Measurements from ENCODE around the gene SH3GL1.

- TF ChIP-seq CTCF (IDR thresholded peaks at IDR 0.05; ENCODE audit: poor library complexity) (no peak), EZH2 (IDR thresholded peaks at IDR 0.05; ENCODE audit: borderline replicate concordance) (no peak)
Measured at GRCh38 chr19:4446704-4447200, 46.4 kb upstream of the SH3GL1 start.

Measured in hepatocyte (in vitro differentiated cells).